ENCODE results near the gene HIVEP1. TPM values are rescaled to one million over a fixed set of nuclear protein-coding genes. Genes with fewer than 3 reads are reported as not detected.

Gene HIVEP1
- total RNA-seq, 1 donor from 2014 or later = 27.8 TPM

- no peak overlapping the region for H3K4me3 Mint-ChIP-seq (ENCODE audit: unreplicated experiment)
- no peak for TF ChIP-seq CTCF (IDR thresholded peaks at IDR 0.05)
Measured at GRCh38 chr6:12088531-12088930, 76.4 kb downstream of the HIVEP1 start.

DNA sequence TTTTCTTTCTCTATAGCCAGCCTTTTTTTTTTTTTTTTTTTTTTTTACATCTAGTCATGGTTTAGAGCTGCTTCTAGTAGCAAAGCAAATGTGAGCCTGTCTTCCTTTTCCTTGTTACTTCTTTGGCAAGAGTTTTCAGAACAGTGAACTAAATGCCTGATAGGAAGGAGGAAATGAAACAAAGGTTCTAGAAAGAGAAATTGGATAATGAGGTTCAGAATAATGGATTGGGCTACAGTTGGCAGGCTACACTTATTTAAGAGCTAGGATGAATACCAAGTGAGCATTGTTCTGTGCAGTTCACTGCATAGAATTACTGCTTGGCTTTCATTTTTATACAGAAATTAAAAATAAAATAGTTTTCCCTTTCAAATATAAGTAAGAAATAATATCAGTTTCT, 78.6 kb downstream of the HIVEP1 start:
- no peak overlapping the region for H3K4me3 Mint-ChIP-seq (ENCODE audit: unreplicated experiment)
- H3K9me3 Mint-ChIP-seq (ENCODE audit: unreplicated experiment) = peaks cover 12% of the 10 kb centered on the region
- peaks cover 15% of the 10 kb centered on the region for H3K36me3 Mint-ChIP-seq (ENCODE audit: unreplicated experiment)
- TF ChIP-seq CTCF (IDR thresholded peaks at IDR 0.05) = no peak
- H3K27me3 Mint-ChIP-seq (ENCODE audit: unreplicated experiment) = no peaks in the 10 kb centered on the region
- H3K27ac Mint-ChIP-seq (ENCODE audit: unreplicated experiment) = no peak overlapping the region
- DNase-seq (ENCODE audit: extremely low spot score, unreplicated experiment) = no peak
- H3K4me1 Mint-ChIP-seq (ENCODE audit: unreplicated experiment) = peaks cover 12% of the 10 kb centered on the region

More at GRCh38 chr6:12088531-12088930, 76.4 kb downstream of the HIVEP1 start:
- no peak for DNase-seq (ENCODE audit: extremely low spot score, unreplicated experiment)
- no peaks in the 10 kb centered on the region for H3K27me3 Mint-ChIP-seq (ENCODE audit: unreplicated experiment)
- peaks cover 10% of the 10 kb centered on the region for H3K4me1 Mint-ChIP-seq (ENCODE audit: unreplicated experiment)
- no peak overlapping the region for H3K27ac Mint-ChIP-seq (ENCODE audit: unreplicated experiment)
- peaks cover 9% of the 10 kb centered on the region for H3K36me3 Mint-ChIP-seq (ENCODE audit: unreplicated experiment)
- H3K9me3 Mint-ChIP-seq (ENCODE audit: unreplicated experiment) = peaks cover 5% of the 10 kb centered on the region

GRCh38 chr6:12092762-12093161, 80.7 kb downstream of the HIVEP1 start:
- DNase-seq (ENCODE audit: extremely low spot score, unreplicated experiment) = no peak
- Mint-ChIP-seq H3K27ac (ENCODE audit: unreplicated experiment) (no peak overlapping the region), H3K27me3 (ENCODE audit: unreplicated experiment) (no peaks in the 10 kb centered on the region), H3K4me1 (ENCODE audit: unreplicated experiment) (peaks cover 23% of the 10 kb centered on the region), H3K36me3 (ENCODE audit: unreplicated experiment) (peaks cover 15% of the 10 kb centered on the region), H3K4me3 (ENCODE audit: unreplicated experiment) (no peak overlapping the region), H3K9me3 (ENCODE audit: unreplicated experiment) (peaks cover 12% of the 10 kb centered on the region)
- TF ChIP-seq CTCF (IDR thresholded peaks at IDR 0.05) = no peak

GRCh38 chr6:12094689-12095088, 82.6 kb downstream of the HIVEP1 start:
- Mint-ChIP-seq H3K9me3 (ENCODE audit: unreplicated experiment) (peaks cover 12% of the 10 kb centered on the region), H3K27me3 (ENCODE audit: unreplicated experiment) (no peaks in the 10 kb centered on the region), H3K27ac (ENCODE audit: unreplicated experiment) (peak overlapping the region; percentile 42), H3K36me3 (ENCODE audit: unreplicated experiment) (peaks cover 14% of the 10 kb centered on the region), H3K4me3 (ENCODE audit: unreplicated experiment) (no peak overlapping the region), H3K4me1 (ENCODE audit: unreplicated experiment) (peaks cover 35% of the 10 kb centered on the region)
- TF ChIP-seq CTCF (IDR thresholded peaks at IDR 0.05) = no peak
- no peak for DNase-seq (ENCODE audit: extremely low spot score, unreplicated experiment)

GRCh38 chr6:12096342-12096741, 84.2 kb downstream of the HIVEP1 start:
- Mint-ChIP-seq H3K9me3 (ENCODE audit: unreplicated experiment) (peaks cover 12% of the 10 kb centered on the region), H3K27me3 (ENCODE audit: unreplicated experiment) (no peaks in the 10 kb centered on the region), H3K36me3 (ENCODE audit: unreplicated experiment) (peaks cover 14% of the 10 kb centered on the region), H3K4me1 (ENCODE audit: unreplicated experiment) (peaks cover 35% of the 10 kb centered on the region), H3K4me3 (ENCODE audit: unreplicated experiment) (no peak overlapping the region), H3K27ac (ENCODE audit: unreplicated experiment) (no peak overlapping the region)
- TF ChIP-seq CTCF (IDR thresholded peaks at IDR 0.05) = no peak
- DNase-seq (ENCODE audit: extremely low spot score, unreplicated experiment) = no peak
